Measurements from ENCODE around the gene COPS8.

DNA sequence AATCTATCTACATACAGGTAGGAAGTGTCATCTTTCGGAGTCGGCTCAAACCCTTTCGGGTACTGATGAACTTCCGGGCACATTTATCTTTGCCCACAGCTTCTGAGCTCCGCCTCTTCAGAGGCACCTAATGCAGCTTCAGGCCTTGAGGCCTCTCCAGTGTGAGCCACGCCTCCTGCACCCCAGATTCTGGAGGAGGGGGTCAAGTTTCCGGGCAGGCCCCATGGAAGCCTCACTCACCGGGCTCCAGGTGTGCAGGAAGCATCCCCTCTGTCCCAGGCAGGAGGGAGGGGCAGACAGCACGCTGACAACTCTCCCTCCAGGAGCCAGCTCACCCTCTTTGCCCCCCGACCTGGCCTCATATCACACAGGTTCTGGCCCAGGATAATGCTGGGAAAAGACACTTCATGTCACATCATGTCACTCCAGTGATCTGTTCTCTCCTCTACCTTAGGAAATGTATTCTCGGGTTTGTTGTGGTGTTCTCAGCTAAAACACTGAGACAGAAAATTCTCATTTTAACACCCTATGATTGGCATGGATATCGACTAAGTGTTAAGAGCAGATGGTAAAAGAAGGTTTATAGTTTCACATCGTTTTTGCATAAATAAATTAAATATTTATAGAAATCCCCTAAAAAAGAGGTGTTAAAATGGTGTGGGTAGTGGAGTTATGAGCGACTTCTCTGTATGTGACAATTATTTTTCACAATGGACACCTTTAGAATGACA, 46.2 kb upstream of the COPS8 start:
- TF ChIP-seq, protein P1, sequence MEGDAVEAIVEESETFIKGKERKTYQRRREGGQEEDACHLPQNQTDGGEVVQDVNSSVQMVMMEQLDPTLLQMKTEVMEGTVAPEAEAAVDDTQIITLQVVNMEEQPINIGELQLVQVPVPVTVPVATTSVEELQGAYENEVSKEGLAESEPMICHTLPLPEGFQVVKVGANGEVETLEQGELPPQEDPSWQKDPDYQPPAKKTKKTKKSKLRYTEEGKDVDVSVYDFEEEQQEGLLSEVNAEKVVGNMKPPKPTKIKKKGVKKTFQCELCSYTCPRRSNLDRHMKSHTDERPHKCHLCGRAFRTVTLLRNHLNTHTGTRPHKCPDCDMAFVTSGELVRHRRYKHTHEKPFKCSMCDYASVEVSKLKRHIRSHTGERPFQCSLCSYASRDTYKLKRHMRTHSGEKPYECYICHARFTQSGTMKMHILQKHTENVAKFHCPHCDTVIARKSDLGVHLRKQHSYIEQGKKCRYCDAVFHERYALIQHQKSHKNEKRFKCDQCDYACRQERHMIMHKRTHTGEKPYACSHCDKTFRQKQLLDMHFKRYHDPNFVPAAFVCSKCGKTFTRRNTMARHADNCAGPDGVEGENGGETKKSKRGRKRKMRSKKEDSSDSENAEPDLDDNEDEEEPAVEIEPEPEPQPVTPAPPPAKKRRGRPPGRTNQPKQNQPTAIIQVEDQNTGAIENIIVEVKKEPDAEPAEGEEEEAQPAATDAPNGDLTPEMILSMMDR (IDR thresholded peaks at IDR 0.05) = no peak
- no peak for TF ChIP-seq POLR2AphosphoS5 (IDR thresholded peaks at IDR 0.05)

Data from breast epithelium (tissue), 3 donors.